ENCODE data around the gene TAB3. TPM values are rescaled to one million over a fixed set of nuclear protein-coding genes. Genes with fewer than 3 reads are reported as not detected.

The TAB3 gene, protein sequence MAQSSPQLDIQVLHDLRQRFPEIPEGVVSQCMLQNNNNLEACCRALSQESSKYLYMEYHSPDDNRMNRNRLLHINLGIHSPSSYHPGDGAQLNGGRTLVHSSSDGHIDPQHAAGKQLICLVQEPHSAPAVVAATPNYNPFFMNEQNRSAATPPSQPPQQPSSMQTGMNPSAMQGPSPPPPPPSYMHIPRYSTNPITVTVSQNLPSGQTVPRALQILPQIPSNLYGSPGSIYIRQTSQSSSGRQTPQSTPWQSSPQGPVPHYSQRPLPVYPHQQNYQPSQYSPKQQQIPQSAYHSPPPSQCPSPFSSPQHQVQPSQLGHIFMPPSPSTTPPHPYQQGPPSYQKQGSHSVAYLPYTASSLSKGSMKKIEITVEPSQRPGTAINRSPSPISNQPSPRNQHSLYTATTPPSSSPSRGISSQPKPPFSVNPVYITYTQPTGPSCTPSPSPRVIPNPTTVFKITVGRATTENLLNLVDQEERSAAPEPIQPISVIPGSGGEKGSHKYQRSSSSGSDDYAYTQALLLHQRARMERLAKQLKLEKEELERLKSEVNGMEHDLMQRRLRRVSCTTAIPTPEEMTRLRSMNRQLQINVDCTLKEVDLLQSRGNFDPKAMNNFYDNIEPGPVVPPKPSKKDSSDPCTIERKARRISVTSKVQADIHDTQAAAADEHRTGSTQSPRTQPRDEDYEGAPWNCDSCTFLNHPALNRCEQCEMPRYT
- total RNA-seq, result 10 to 100 TPM; 19.5 to 25.2 TPM

DNA sequence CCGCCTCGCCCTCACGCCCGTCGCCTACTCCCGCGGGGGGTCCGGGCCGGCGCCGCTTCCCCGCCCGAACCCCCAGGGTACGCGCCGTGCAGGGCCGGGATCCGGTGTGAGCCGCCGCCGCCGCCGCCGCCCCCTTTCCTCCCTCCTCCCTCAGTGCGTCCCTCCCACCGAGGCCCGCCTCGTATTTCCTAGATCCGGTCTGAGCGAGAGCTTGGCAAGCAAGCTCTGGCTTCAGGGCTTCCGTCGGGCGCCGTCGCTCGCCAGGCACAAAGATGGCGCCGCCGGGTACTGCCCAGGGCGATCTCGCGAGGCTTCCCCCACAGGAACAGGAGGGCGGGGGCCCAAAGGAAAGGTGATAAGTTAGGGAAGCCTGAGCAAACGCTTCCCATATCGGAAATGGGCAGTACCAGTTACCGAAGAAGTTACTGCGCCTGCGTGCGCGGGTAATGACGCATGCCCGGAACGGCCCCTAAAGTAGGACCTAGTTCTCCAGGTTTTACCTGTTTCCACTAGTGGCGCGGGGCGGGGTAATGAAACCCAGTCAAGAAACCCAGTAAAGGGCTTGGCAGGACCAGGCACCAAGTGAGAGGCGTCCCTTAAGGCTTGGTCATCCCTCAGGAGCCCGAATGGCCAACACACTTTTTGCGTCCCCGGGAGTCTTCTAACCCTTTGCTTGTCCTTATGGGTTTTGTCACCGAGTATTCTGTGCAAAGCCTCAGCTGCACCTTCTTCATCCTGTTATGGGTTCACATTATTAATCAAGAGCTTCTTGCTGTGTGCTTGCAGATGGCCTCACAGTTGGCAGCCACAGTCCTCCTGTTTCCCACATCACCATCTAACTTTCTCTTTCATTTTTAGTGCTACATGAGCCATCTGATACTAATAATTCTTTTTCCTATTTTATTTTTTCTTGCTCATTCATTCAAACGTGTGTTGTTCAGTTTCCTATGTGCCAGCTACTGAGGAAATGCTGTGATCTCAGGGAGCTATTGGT lies at the start of gene TAB3:
Gene TAB3, minus strand, starts transcription at position 108 of the 994 bp plus-strand sequence. CDS start 29,666 bp downstream, outside the sequence.
- ATAC-seq (peak; percentile 80 to 87), DNase-seq (ENCODE audit: low spot score in 2 of 2) (peak; percentile 86 to 94)
- no peaks in the 10 kb centered on the region for H3K9me3 Mint-ChIP-seq
- peak within 1 kb of the TSS; percentile 96 to 98 for H3K27ac Mint-ChIP-seq
- H3K36me3 Mint-ChIP-seq, result peaks cover 0 to 12% of the 10 kb centered on the region in 2 donors

DNA sequence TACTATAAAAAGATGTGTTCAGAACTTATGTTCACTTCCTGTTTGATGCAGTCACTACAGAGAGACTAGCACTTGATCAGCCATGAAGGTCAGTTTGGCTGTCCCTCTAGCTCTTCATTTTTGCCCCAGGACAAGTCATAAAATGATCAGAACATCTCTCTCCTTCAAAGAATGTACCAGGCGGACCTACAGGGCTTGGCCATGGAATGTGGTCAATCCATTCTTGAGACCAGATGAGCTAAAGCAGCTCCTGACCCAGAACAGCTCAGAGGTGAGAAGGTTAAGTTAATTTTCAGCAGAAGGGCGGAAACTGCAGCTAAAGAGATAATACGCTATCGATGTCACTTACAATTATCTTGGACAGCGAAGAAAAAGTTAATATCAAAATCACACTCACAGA lies 49.2 kb upstream of the TAB3 start:
- DNase-seq (ENCODE audit: low spot score in 2 of 2), result no peak
- Mint-ChIP-seq H3K36me3 (no peaks in the 10 kb centered on the region), H3K9me3 (no peaks in the 10 kb centered on the region), H3K27ac (no peak overlapping the region)
- no peak for ATAC-seq

DNA sequence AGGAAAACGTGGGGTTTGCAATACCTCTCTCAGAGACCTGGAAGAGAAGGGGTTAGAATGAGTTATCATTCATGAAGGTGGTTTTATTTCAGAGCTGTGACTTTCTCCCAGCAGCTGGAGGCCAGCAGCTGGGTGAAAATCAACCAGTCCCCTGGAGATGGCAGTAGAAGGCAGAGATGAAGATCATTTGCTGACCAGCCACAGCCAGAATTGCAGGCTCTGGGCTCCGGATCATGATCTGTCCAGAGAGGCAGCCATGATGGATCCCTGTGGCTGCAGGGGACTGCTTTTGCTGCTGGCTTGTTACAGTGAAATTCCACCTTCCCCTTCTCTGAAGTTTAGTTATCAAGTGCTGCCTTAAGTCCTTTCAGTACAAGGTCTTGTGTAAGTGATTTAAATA lies 46.9 kb upstream of the TAB3 start:
- ATAC-seq (no peak), DNase-seq (ENCODE audit: low spot score in 2 of 2) (no peak)
- no peak overlapping the region for H3K27ac Mint-ChIP-seq
- no peaks in the 10 kb centered on the region for H3K36me3 Mint-ChIP-seq
- H3K9me3 Mint-ChIP-seq, result no peaks in the 10 kb centered on the region

DNA sequence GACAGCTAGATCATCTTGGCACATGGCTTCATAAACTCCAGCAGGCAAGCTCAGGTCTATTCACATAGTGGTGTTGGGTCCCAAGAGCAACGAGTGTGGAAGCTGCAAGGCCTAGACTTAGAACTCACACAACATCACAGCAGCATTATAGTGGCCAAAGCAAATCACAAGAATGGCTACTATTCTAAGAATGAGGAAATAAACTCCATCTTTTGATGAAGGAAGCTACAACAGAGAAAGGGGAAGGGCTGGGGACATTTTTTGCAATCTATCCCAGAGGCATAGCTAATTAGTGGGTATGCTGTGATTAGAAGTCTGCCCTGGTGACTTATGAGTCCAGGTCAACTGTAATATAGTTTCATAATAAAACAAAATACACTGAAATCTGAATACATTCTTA lies 42.9 kb upstream of the TAB3 start:
- H3K27ac Mint-ChIP-seq, result no peak overlapping the region
- no peaks in the 10 kb centered on the region for H3K36me3 Mint-ChIP-seq
- H3K9me3 Mint-ChIP-seq, result no peaks in the 10 kb centered on the region
- no peak for DNase-seq (ENCODE audit: low spot score in 2 of 2)
- no peak for ATAC-seq

DNA sequence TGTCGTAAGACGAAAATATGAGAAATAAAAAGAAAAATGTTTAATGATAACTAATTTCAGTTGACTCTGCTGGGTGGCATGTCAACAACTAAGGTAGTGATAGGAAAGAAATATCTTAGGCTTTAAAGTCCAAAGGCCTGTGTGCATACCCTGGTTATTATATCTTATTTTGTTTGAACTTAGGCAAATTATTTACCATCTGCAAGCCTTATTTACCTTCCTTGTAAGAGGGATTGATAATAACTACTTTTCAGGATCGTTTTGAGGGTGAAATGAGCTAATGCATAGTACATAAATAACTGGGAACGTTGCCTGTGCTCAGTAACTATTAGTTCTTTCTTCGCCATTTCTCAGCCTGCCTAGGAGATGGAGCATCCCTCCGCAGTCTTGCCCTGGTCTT lies 41.6 kb upstream of the TAB3 start:
- ATAC-seq, result no peak
- no peak overlapping the region for H3K27ac Mint-ChIP-seq
- H3K9me3 Mint-ChIP-seq, result no peaks in the 10 kb centered on the region
- no peak for DNase-seq (ENCODE audit: low spot score in 2 of 2)
- no peaks in the 10 kb centered on the region for H3K36me3 Mint-ChIP-seq

DNA sequence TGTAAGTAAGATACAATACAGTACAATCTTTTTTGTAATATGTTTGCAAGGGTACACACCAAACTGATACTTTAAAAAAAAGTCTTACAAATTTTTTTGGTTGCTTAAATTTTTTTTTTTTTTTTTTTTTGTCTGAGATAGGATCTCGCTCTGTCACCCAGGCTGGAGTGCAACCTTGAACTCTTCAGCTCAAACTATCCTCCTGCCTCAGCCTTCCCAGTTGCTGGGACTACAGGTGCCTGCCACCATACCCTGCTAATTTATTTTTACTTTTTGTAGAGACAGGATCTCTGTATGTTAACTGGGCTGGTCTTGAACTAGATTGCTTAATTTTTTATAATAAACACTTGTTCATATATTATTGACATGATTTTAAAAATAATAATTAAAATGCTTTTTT lies 41.1 kb upstream of the TAB3 start:
- H3K27ac Mint-ChIP-seq, result no peak overlapping the region
- no peaks in the 10 kb centered on the region for H3K9me3 Mint-ChIP-seq
- no peaks in the 10 kb centered on the region for H3K36me3 Mint-ChIP-seq
- ATAC-seq (no peak), DNase-seq (ENCODE audit: low spot score in 2 of 2) (no peak)

DNA sequence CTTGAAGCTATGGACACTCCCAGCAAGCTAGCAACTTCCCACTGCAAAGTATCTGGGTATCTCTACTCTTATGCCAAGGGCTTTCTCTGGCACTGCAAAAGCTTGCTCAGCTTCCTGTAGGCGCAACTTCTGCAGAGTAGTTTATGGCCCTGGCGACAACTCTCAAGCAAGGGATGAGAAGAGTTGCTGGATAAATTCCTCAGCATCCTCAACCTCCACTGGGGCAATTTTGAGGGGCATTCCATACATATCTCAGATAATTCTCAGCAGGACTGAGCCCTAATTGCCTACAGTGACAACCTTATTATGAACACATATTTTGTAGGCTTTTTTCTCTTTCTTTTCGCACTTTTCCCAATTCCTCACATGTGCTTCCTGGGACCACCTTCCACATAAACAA lies 31.2 kb upstream of the TAB3 start:
- ATAC-seq, result no peak
- no peaks in the 10 kb centered on the region for H3K9me3 Mint-ChIP-seq
- no peaks in the 10 kb centered on the region for H3K36me3 Mint-ChIP-seq
- H3K27ac Mint-ChIP-seq, result no peak overlapping the region
- DNase-seq (ENCODE audit: low spot score in 2 of 2), result no peak

DNA sequence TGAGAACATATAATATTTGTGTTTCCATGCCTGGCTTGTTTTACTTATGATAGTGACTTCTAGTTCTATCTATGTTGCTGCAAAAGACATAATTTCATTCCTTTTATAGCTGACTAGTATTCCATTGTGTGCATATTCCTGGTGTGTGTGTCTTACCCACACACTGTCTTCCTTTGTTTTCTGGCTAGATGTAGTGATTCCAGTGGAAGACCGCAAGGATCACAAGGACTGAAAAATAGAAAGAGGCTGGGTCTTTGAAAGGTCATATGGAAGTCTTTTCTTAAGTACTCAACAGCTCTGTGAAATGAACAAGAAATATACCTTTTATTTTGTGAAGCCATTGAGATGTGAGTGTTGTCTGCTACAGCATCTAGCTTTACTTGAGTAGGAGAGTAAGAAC lies 29.4 kb upstream of the TAB3 start:
- Mint-ChIP-seq H3K27ac (no peak overlapping the region), H3K9me3 (no peaks in the 10 kb centered on the region), H3K36me3 (no peaks in the 10 kb centered on the region)
- ATAC-seq, result no peak
- no peak for DNase-seq (ENCODE audit: low spot score in 2 of 2)

DNA sequence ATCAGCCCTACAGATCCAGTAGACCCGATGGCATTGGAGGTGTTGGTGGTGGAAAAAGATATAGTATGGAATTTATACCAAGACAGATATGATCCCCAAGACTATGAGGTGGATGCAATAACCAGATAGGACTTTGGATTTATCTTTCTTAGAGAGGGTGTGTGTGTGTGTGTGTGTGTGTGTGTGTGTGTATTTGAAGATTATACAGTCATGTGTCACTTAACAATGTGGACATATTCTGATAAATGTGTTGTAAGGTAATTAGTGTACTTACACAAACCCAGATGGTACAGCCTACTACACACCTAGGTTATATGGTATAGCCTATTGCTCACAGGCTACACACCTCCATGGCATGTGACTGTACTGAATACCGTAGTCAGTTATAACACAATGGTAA lies 24.4 kb upstream of the TAB3 start:
- no peak overlapping the region for H3K27ac Mint-ChIP-seq
- no peaks in the 10 kb centered on the region for H3K36me3 Mint-ChIP-seq

DNA sequence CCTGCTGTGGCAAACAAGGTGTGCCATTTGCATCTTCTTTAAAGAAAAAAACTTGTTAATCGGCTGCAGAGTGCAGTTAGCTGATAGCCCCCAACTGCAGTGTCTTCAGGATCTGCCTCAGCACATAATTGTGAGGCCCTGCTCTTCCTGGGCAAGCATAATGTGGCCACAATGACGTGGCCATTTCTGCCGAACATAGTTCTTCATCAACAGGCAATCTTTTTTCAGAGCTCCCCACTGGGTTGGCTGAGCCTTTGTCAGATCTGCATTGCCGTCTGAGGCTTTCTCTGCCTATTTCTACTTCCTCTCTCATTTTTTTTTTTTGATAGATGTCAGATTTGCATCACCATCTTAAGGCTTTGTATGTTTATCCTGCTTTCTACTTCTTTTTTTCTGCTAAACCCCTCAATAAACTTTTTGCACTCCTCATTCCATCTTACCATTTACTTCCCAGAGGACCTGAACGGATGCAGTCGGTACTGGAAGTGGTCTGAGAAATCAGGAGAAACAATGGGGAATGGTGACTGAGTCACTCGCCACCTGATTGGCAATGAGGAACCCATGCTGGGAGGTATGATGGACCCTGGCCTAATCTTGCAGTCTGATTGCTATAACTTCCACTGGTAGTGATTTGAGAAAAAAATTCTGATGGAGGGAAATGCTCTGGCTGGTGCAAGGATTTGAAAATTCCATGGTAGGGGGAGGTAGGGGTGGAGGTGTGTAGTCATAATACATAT lies 21.2 kb upstream of the TAB3 start:
- DNase-seq (ENCODE audit: low spot score in 2 of 2) (no peak), ATAC-seq (peak in 1 of 2 donors; percentile 56)
- Mint-ChIP-seq H3K27ac (peak overlapping the region; percentile 17 to 32), H3K36me3 (no peaks in the 10 kb centered on the region), H3K9me3 (no peaks in the 10 kb centered on the region)

More for the DNA sequence above, 24.4 kb upstream of the TAB3 start:
- DNase-seq (ENCODE audit: low spot score in 2 of 2) (no peak), ATAC-seq (no peak)
- H3K9me3 Mint-ChIP-seq, result no peaks in the 10 kb centered on the region

DNA sequence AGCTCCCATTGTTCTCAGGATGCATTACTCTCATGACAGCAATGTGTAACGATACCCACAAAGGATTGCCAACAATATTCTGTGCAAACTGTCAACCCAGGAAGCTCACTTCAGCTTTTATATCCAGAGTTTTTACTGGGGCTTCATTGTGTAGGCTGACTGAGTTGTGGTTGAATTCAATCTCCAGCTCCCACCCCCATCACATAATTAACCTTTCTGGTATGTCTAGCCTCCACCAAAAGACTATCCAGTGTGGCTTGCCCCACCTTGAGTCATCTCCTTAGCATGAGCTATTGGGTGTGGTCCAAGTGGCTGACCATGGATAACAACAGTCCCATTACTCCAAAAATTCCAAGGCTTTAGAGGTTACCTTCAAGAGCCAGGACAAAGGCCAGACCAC lies 17.7 kb upstream of the TAB3 start:
- no peaks in the 10 kb centered on the region for H3K9me3 Mint-ChIP-seq
- ATAC-seq, result no peak
- no peaks in the 10 kb centered on the region for H3K36me3 Mint-ChIP-seq
- DNase-seq (ENCODE audit: low spot score in 2 of 2), result no peak
- H3K27ac Mint-ChIP-seq, result no peak overlapping the region

DNA sequence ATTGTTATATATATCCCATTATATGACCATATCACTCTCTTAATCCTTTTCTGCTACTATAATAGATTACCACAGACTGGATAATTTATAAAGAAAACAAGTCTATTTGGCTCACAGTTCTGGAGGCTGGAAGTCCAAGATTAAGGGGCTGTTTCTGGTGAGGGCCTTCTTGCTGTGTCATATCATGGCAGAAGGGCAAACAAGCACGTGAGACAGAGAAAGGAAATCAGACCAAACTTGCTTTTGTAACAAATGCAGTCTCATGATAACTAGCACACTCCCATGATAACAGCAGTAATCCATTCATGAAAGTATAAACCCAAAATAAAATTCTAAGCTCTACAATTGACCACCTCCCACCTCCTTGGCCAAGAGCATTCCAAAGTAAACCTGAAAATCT lies 16.3 kb upstream of the TAB3 start:
- ATAC-seq, result no peak
- no peak for DNase-seq (ENCODE audit: low spot score in 2 of 2)
- H3K27ac Mint-ChIP-seq, result no peak overlapping the region
- no peaks in the 10 kb centered on the region for H3K9me3 Mint-ChIP-seq
- no peaks in the 10 kb centered on the region for H3K36me3 Mint-ChIP-seq

DNA sequence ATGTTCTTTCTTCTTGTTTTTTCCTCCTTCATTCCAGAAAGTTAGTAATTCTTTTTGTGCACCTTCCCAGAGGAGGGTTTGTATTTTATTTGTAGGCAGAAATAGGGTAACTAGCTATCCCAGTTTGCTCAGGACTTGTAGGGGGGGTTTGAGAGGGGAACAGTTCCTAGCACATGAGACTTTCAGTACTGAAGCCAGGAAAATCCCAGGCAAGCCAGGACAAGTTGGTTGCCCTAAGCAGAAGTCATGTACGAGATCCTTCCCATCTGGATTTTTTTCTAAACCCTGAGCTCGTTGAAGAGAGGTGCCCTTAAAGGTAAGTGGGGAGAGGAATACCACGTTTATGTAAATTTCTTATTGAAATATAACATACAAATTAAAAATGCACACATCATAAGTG lies 15.6 kb upstream of the TAB3 start:
- no peak overlapping the region for H3K27ac Mint-ChIP-seq
- H3K9me3 Mint-ChIP-seq, result no peaks in the 10 kb centered on the region
- H3K36me3 Mint-ChIP-seq, result no peaks in the 10 kb centered on the region
- no peak for DNase-seq (ENCODE audit: low spot score in 2 of 2)
- no peak for ATAC-seq

DNA sequence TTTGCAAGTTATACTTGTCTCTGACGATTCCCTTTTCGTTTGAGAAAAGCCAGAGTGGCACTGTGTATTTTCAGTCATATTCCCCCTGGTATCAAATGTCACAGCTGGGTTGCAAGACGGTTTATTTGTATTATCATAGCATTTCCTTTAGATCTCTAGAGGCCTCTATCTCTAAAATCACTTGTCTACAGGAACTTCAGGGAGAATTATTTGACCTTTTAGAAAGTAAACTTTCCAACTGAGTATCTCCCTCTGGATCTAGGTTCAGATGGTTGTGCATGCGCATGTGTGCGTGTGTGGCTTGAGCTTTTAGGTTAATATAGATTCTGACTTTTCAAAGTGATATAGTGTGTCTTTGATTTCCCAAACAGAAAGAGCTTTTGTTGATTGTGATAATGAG lies 15.1 kb upstream of the TAB3 start:
- Mint-ChIP-seq H3K27ac (no peak overlapping the region), H3K36me3 (no peaks in the 10 kb centered on the region), H3K9me3 (no peaks in the 10 kb centered on the region)
- DNase-seq (ENCODE audit: low spot score in 2 of 2), result no peak
- ATAC-seq, result no peak

DNA sequence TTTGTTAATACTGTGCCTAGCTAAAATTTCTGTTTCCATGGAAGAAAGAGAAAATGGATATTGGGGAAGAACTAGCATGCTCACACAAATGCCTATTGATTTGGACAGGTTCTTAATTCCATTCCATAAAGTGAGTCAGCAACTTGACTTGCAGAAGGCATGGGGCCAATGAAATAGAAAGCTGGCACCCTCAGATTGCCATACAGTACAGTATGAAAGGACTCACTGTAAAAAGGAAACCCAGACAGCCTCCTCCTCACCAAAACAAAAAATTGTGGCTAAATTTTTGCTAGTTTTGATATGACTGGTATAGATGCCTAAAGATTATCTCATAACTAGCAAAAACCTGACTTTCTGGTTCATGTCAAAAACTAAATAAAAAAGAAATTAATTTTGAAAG lies 11.2 kb upstream of the TAB3 start:
- ATAC-seq, result peak; percentile 68 to 92
- Mint-ChIP-seq H3K36me3 (peaks cover 0 to 3% of the 10 kb centered on the region in 2 donors), H3K27ac (no peak overlapping the region), H3K9me3 (no peaks in the 10 kb centered on the region)
- DNase-seq (ENCODE audit: low spot score in 2 of 2), result no peak

DNA sequence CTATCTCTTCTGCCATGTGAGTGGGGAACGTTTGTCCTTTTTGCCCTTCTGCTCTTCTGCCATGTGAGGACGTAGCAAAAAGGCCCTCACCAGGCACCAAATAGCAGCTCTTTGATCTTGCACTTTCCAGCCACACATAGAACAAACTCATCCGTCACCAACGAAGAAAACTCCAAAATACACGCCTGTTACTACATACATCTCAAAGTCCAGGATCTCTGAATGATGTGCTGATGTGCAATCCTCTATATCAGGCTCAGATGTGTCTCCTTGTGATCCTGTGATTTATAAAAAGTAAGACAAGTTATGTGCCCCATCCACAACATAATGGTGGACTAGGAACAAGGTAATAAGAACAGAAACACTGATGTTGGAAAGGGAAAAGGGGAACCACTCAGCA lies 9.8 kb upstream of the TAB3 start:
- DNase-seq (ENCODE audit: low spot score in 2 of 2) (no peak), ATAC-seq (no peak)
- no peak overlapping the region for H3K27ac Mint-ChIP-seq
- H3K9me3 Mint-ChIP-seq, result no peaks in the 10 kb centered on the region
- H3K36me3 Mint-ChIP-seq, result peaks cover 0 to 4% of the 10 kb centered on the region in 2 donors

Data from activated naive CD4-positive, alpha-beta T cell treated with anti-CD3 and anti-CD28 coated beads, Interleukin-2, amount 50 U/mL, for 72 hours (primary cell).